Amygdala (tissue), 56 donors: ENCODE data around the gene FAM193A.
"Not testable (repeated sequence)": the region's sequence is repeated elsewhere in the genome, so short reads cannot be mapped to it uniquely, and the experiment has no call there.

Experiments
- DNase-seq, 56 donors: peaks; one replicate each; lab custom pipeline; 2025; lab: John Stamatoyannopoulos, UW

Gene FAM193A

GRCh38 chr4:2762048-2762447 is 225.6 kb downstream of the FAM193A start:
- DNase-seq: no peak

GRCh38 chr4:2762486-2763370 is 226.3 kb downstream of the FAM193A start:
- DNase-seq: not testable (repeated sequence)

GRCh38 chr4:2763511-2763967 is 227.1 kb downstream of the FAM193A start:
- no peak for DNase-seq

GRCh38 chr4:2765832-2766526 is 229.5 kb downstream of the FAM193A start:
- no peak for DNase-seq

GRCh38 chr4:2767046-2767704 is 230.7 kb downstream of the FAM193A start:
- DNase-seq: no peak

GRCh38 chr4:2767705-2768074 is 231.2 kb downstream of the FAM193A start:
- no peak for DNase-seq

- no peak for DNase-seq
Measured at GRCh38 chr4:2768124-2768523, 231.7 kb downstream of the FAM193A start.

GRCh38 chr4:2768921-2769336 is 232.5 kb downstream of the FAM193A start:
- no peak for DNase-seq

- DNase-seq: no peak
Measured at GRCh38 chr4:2771264-2771663, 234.8 kb downstream of the FAM193A start.

GRCh38 chr4:2780643-2781042 is 244.2 kb downstream of the FAM193A start:
- DNase-seq: not testable (repeated sequence)

GRCh38 chr4:2781911-2782310 is 245.5 kb downstream of the FAM193A start:
- DNase-seq: no peak
